Kidney glomerular epithelial cell (primary cell): ENCODE measurements around the gene SRPRA.
"Not testable (repeated sequence)": the region's sequence is repeated elsewhere in the genome, so short reads cannot be mapped to it uniquely, and the experiment has no call there.

Experiments used
- DNase-seq: peaks from one replicate; lab custom pipeline; 2025; lab: John Stamatoyannopoulos, UW

SRPRA gene

GRCh38 chr11:126268708-126269579, at the start of gene SRPRA, which contains the start of gene FOXRED1:
SRPRA (minus strand) TSS chr11:126268895; CDS start chr11:126268804, 91 bp downstream.
FOXRED1 (plus strand) TSS chr11:126269154; CDS start chr11:126269207, 53 bp downstream.
- DNase-seq: peak; percentile 92

- DNase-seq: no peak
Measured at GRCh38 chr11:126317756-126318573, 49.3 kb upstream of the SRPRA start.

- DNase-seq: no peak
Measured at GRCh38 chr11:126317432-126317755, 48.7 kb upstream of the SRPRA start.

GRCh38 chr11:126313826-126314225, 45.1 kb upstream of the SRPRA start:
- DNase-seq: no peak

GRCh38 chr11:126312961-126313360, 44.3 kb upstream of the SRPRA start:
- DNase-seq: no peak

GRCh38 chr11:126311401-126312291, 43.0 kb upstream of the SRPRA start:
- DNase-seq: no peak

- no peak for DNase-seq
Measured at GRCh38 chr11:126310992-126311310, 42.3 kb upstream of the SRPRA start.

- peak; percentile 32 for DNase-seq
Measured at GRCh38 chr11:126310200-126310991, 41.7 kb upstream of the SRPRA start.

- not testable (repeated sequence) for DNase-seq
Measured at GRCh38 chr11:126308771-126309170, 40.1 kb upstream of the SRPRA start.

- DNase-seq: no peak
Measured at GRCh38 chr11:126308271-126308671, 39.6 kb upstream of the SRPRA start.

GRCh38 chr11:126307706-126308105, 39.0 kb upstream of the SRPRA start:
- DNase-seq: no peak

- no peak for DNase-seq
Measured at GRCh38 chr11:126305699-126306098, 37.0 kb upstream of the SRPRA start.

GRCh38 chr11:126304457-126305075, 35.9 kb upstream of the SRPRA start:
- no peak for DNase-seq

- DNase-seq: peak; percentile 82
Measured at GRCh38 chr11:126303623-126304456, 35.1 kb upstream of the SRPRA start, which contains the start of gene DCPS. DCPS (plus strand) TSS chr11:126304060; CDS start chr11:126304081, 21 bp downstream.

- no peak for DNase-seq
Measured at GRCh38 chr11:126297004-126297403, 28.3 kb upstream of the SRPRA start.

GRCh38 chr11:126293726-126294125, 25.0 kb upstream of the SRPRA start:
- DNase-seq: no peak

GRCh38 chr11:126290887-126291286, 22.2 kb upstream of the SRPRA start:
- DNase-seq: no peak

- DNase-seq: no peak
Measured at GRCh38 chr11:126288237-126288636, 19.5 kb upstream of the SRPRA start.

- DNase-seq: peak; percentile 75
Measured at GRCh38 chr11:126284829-126285228, 16.1 kb upstream of the SRPRA start.
